Upper lobe of left lung (tissue), 6 donors: ENCODE measurements around the gene RIN1. TPM values are rescaled to one million over a fixed set of nuclear protein-coding genes. Genes with fewer than 3 reads are reported as not detected.
A peak's percentile ranks its signal among the peaks of the same experiment; 100 is the strongest.

Experiments
- ATAC-seq, 2 donors: fragments of 200-7000 bp; cut with Tn5 transposase; one replicate each; pipeline ENCODE4 v1.9.1; 2022; ENCODE audit warnings: mild to moderate bottlenecking in 2 of 2, moderate library complexity in 2 of 2; ENCODE audit not compliant: low FRiP score in 2 of 2
- DNase-seq, 2 donors: peaks; one replicate each; pipeline ENCODE4 v3.0.0-alpha.2; 2019 to 2020
- H3K27ac ChIP-seq, 4 donors: fragments of 200-600 bp; sonication (generic); one replicate each; pipeline ENCODE4 v1.5.1; 2016 to 2019
- H3K27me3 ChIP-seq, 4 donors: fragments of 200-600 bp; sonication (generic); one replicate each; pipeline ENCODE4 v1.5.1; 2017 to 2019
- H3K36me3 ChIP-seq, 4 donors: fragments of 200-600 bp; sonication (generic); one replicate each; pipeline ENCODE4 v1.5.1; 2016 to 2019
- H3K4me1 ChIP-seq, 4 donors: fragments of 200-600 bp; sonication (generic); one replicate each; pipeline ENCODE4 v1.5.1; 2018 to 2019
- H3K4me3 ChIP-seq, 4 donors: fragments of 200-600 bp; sonication (generic); one replicate each; pipeline ENCODE4 v1.5.1; 2017 to 2019; ENCODE audit warnings: mild to moderate bottlenecking in 2 of 4, moderate library complexity in 1 of 4
- H3K9me3 ChIP-seq, 4 donors: fragments of 200-600 bp; sonication (generic); one replicate each; pipeline ENCODE4 v1.5.1; 2018 to 2019
- CTCF ChIP-seq, 6 experiments: fragments of 450-650 bp in 4 of 6; fragments of 200-600 bp in 2 of 6; sonication (generic) in 2 of 6; IDR thresholded peaks; one replicate each; pipeline ENCODE4 v1.5.1; 2016 to 2019; ENCODE audit warnings: antibody characterized with exemption in 6 of 6
- EP300 ChIP-seq, 4 donors: sonication (generic); formaldehyde crosslinking; IDR thresholded peaks; one replicate each; pipeline ENCODE4 v1.5.1; 2017; ENCODE audit warnings: antibody characterized with exemption in 4 of 4, control low read depth in 2 of 4
- POLR2A ChIP-seq, 4 donors: fragments of 450-650 bp; IDR thresholded peaks; one replicate each; pipeline ENCODE4 v1.5.1; 2016 to 2017; ENCODE audit warnings: antibody characterized with exemption in 4 of 4, mild to moderate bottlenecking in 2 of 4
- POLR2AphosphoS5 ChIP-seq, 2 donors: sonication (generic); formaldehyde crosslinking; IDR thresholded peaks; one replicate each; pipeline ENCODE4 v1.5.1; 2017; ENCODE audit warnings: antibody characterized with exemption in 2 of 2
- WGBS, 2 donors: methylation state at CpG; one replicate each; pipeline ENCODE4 v1.1.5; 2017 to 2018; 5-methylcytosine and 5-hydroxymethylcytosine counted together
- total RNA-seq, 6 donors: library from RNA; depleted of rRNA in 4 of 6; stranded (reverse); fragments of >200 nt in 4 of 6; gene quantifications; one replicate each; pipeline versions ENCODE4 v1.1.0 to v1.2.1, GENCODE V29; 2016 to 2021
- donor health status: DM: no; HTN: no; CAD: no; lungs with moderate emphysema.
- donor health status: DM: no; HTN: yes; CAD: no; lungs with severe emphysema.

The RIN1 gene
- total RNA-seq, 6 donors from 2014 or later = 5.2 to 19.0 (median 8.9) TPM

- Histone ChIP-seq H3K27me3 (peaks cover 0 to 35% (median 9%) of the 10 kb centered on the region in 4 donors), H3K27ac (no peak within 1 kb of the TSS), H3K36me3 (no peaks in the 10 kb centered on the region), H3K4me1 (peaks cover 23 to 43% (median 27%) of the 10 kb centered on the region in 4 donors), H3K9me3 (no peaks in the 10 kb centered on the region), H3K4me3 (peak within 1 kb of the TSS; percentile 42 to 54 (median 45))
- ATAC-seq (no peak), DNase-seq (peak in 1 of 2 donors; percentile 89)
- TF ChIP-seq POLR2A (IDR thresholded peaks at IDR 0.05) (no peak), CTCF (IDR thresholded peaks at IDR 0.05) (no peak), POLR2AphosphoS5 (IDR thresholded peaks at IDR 0.05) (no peak), EP300 (IDR thresholded peaks at IDR 0.05) (no peak)
- 0 to 1% methylated on average over 1 to 47 of the region's 95 CpGs for WGBS, 2 donors
These were observed 44.3 kb downstream of the RIN1 start, which contains the start of gene TMEM151A for GRCh38 chr11:66291706-66292542. Gene TMEM151A (plus strand): TSS chr11:66291894. CDS start chr11:66292014, 120 bp downstream.

GRCh38 chr11:66291303-66291705, 44.9 kb downstream of the RIN1 start:
- H3K27me3 ChIP-seq = peaks cover 0 to 35% (median 9%) of the 10 kb centered on the region in 4 donors
- peak overlapping the region in 3 of 4 donors; percentile 42 to 54 (median 45) for H3K4me3 ChIP-seq
- H3K36me3 ChIP-seq = peaks cover 0 to 5% (median 0%) of the 10 kb centered on the region in 4 donors
- H3K4me1 ChIP-seq = peaks cover 23 to 45% (median 27%) of the 10 kb centered on the region in 4 donors
- TF ChIP-seq POLR2A (IDR thresholded peaks at IDR 0.05) = no peak
- no peak for TF ChIP-seq EP300 (IDR thresholded peaks at IDR 0.05)
- no peak for TF ChIP-seq POLR2AphosphoS5 (IDR thresholded peaks at IDR 0.05)
- TF ChIP-seq CTCF (IDR thresholded peaks at IDR 0.05) = no peak
- ATAC-seq (no peak), DNase-seq (no peak)
- WGBS, 2 donors = 18 to 29% methylated on average over 9 to 16 of the region's 16 CpGs
- no peak overlapping the region for H3K27ac ChIP-seq
- no peaks in the 10 kb centered on the region for H3K9me3 ChIP-seq

DNA sequence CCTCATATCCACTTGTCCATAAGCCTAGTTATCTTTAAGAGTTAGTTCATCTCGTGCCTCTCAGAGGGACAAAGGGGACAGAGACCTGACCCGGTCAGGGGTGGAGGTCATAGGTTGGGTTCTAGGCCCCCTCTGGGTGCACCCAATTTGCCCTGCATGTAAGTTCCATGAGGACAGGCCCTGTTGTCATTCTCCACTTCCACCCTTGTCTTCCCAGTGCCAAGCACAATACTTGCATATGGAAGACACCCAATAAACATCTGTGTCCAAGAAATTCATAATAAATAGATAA, 46.0 kb downstream of the RIN1 start:
- no peak for DNase-seq
- Histone ChIP-seq H3K9me3 (no peaks in the 10 kb centered on the region), H3K27ac (no peak overlapping the region), H3K27me3 (peaks cover 0 to 34% (median 9%) of the 10 kb centered on the region in 4 donors), H3K4me3 (peak overlapping the region in 1 of 4 donors; percentile 79), H3K4me1 (peaks cover 23 to 45% (median 27%) of the 10 kb centered on the region in 4 donors), H3K36me3 (peaks cover 0 to 11% (median 3%) of the 10 kb centered on the region in 4 donors)
- TF ChIP-seq CTCF (IDR thresholded peaks at IDR 0.05) = no peak
- WGBS, 2 donors = 64 to 74% methylated on average over 2 of the region's 2 CpGs
- no peak for ATAC-seq

- H3K4me1 ChIP-seq = peaks cover 23 to 45% (median 27%) of the 10 kb centered on the region in 4 donors
- H3K4me3 ChIP-seq = peak overlapping the region; percentile 43 to 94 (median 77)
- peaks cover 0 to 16% (median 3%) of the 10 kb centered on the region in 4 donors for H3K36me3 ChIP-seq
- WGBS, 2 donors = 6 to 18% methylated on average over 22 to 34 of the region's 36 CpGs
- TF ChIP-seq POLR2A (IDR thresholded peaks at IDR 0.05) (no peak), EP300 (IDR thresholded peaks at IDR 0.05) (no peak), CTCF (IDR thresholded peaks at IDR 0.05) (no peak), POLR2AphosphoS5 (IDR thresholded peaks at IDR 0.05) (no peak)
- peak overlapping the region; percentile 90 to 94 (median 94) for H3K27ac ChIP-seq
- DNase-seq (peak; percentile 71 to 90), ATAC-seq (peak; percentile 72 to 77)
- H3K9me3 ChIP-seq = no peaks in the 10 kb centered on the region
- peaks cover 0 to 29% (median 9%) of the 10 kb centered on the region in 4 donors for H3K27me3 ChIP-seq
These were observed 46.5 kb downstream of the RIN1 start for GRCh38 chr11:66289548-66290329.
